Vagina (tissue), 2 donors: ENCODE measurements around the gene H19. TPM values are rescaled to one million over a fixed set of nuclear protein-coding genes. Genes with fewer than 3 reads are reported as not detected.

ENCODE experiments used
- DNase-seq, 2 donors: peaks; one replicate each; pipeline ENCODE4 v3.0.0-alpha.2; 2017; ENCODE audit errors: extremely low spot score in 2 of 2
- H3K27ac ChIP-seq: fragments of 200-600 bp; sonication (generic); one replicate; pipeline ENCODE4 v1.5.1; 2019
- H3K27me3 ChIP-seq: fragments of 200-600 bp; sonication (generic); one replicate; pipeline ENCODE4 v1.5.1; 2019
- H3K36me3 ChIP-seq, 2 donors: fragments of 200-600 bp; sonication (generic); one replicate each; pipeline ENCODE4 v1.5.1; 2017 to 2019
- H3K4me1 ChIP-seq: fragments of 200-600 bp; sonication (generic); one replicate; pipeline ENCODE4 v1.5.1; 2019
- H3K4me3 ChIP-seq, 2 donors: fragments of 200-600 bp; sonication (generic); 1 replicate in 1 of 2; 2 replicates in 1 of 2; pipeline ENCODE4 v1.5.1; 2016 to 2019
- H3K9me3 ChIP-seq: fragments of 200-600 bp; sonication (generic); one replicate; pipeline ENCODE4 v1.5.1; 2019
- POLR2A ChIP-seq, 2 donors: fragments of 450-650 bp; IDR thresholded peaks; one replicate each; pipeline ENCODE4 v1.6.1; 2017; ENCODE audit warnings: antibody characterized with exemption in 2 of 2, mild to moderate bottlenecking in 2 of 2, moderate library complexity in 2 of 2
- POLR2AphosphoS5 ChIP-seq, 2 donors: sonication (generic); formaldehyde crosslinking; IDR thresholded peaks; one replicate each; pipeline ENCODE4 v1.9.0; 2017; ENCODE audit warnings: antibody characterized with exemption in 2 of 2, mild to moderate bottlenecking in 2 of 2, low read depth in 1 of 2; ENCODE audit not compliant: insufficient read depth in 1 of 2
- intact Hi-C: fragments of 100-400 bp; cut with DNase I; formaldehyde crosslinking; loops from one replicate; pipeline ENCODE4 v1.15.1; 2023
- total RNA-seq: library from RNA; depleted of rRNA; stranded (reverse); fragments of >200 nt; gene quantifications from one replicate; pipeline ENCODE4 v1.2.3, GENCODE V29; 2016
- TF ChIP-seq, protein P1 (sequence below), 3 experiments: fragments of 450-650 bp in 2 of 3; fragments of 200-600 bp in 1 of 3; sonication (generic) in 1 of 3; IDR thresholded peaks; one replicate each; pipeline ENCODE4 v1.5.1; 2017 to 2019; ENCODE audit warnings: antibody characterized with exemption in 3 of 3, mild to moderate bottlenecking in 2 of 3, moderate library complexity in 2 of 3

The H19 gene
- total RNA-seq, 1 donor from 2014 or later, result 252 TPM

DNA sequence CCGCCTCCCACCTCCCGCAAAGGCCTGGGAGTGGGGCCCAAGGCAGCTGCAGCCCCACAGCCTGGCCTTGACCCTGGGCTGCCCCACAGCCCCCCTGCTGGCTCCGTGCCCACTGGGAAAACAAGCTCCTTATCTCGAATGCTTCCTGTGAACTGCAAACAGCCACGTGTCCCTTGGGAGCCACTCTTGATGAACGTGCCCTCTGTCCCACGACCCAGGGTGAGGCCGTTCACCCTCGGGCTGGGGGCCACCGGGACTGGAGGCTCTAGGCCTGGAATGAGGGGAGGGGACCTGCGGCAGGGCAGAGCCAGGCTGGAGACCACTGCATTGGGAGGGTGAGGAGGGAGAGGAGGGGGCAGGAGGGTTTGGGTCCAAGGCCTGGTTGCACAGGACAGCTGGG lies 9.5 kb downstream of the H19 start:
- DNase-seq, result no peak
- no peak overlapping the region for H3K27ac ChIP-seq

DNA sequence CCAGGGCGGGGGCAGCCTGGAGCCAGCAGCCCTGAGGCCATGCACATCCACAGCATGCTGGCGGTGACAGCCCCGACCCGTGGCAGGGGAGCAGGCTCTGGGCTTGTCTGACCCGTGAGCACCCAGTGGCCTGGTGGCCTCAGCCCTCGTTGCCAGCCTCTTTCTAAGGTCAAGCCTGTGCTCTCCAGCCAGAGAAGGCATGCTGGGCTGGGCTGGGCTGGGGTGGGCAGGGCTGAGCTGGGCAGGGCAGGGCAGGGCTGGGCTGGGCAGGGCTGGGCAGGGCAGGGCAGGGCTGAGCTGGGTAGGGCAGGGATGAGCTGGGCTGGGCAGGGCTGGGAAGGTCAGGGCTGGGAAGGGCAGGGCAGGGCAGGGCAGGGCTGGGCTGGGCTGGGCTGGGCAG lies 10.6 kb downstream of the H19 start:
- no peak for DNase-seq
- Histone ChIP-seq H3K4me1 (no peaks in the 10 kb centered on the region), H3K36me3 (no peaks in the 10 kb centered on the region), H3K27me3 (no peaks in the 10 kb centered on the region), H3K9me3 (no peaks in the 10 kb centered on the region), H3K4me3 (no peak overlapping the region), H3K27ac (no peak overlapping the region)
- TF ChIP-seq POLR2A (IDR thresholded peaks at IDR 0.05), result no peak
- TF ChIP-seq, protein P1, sequence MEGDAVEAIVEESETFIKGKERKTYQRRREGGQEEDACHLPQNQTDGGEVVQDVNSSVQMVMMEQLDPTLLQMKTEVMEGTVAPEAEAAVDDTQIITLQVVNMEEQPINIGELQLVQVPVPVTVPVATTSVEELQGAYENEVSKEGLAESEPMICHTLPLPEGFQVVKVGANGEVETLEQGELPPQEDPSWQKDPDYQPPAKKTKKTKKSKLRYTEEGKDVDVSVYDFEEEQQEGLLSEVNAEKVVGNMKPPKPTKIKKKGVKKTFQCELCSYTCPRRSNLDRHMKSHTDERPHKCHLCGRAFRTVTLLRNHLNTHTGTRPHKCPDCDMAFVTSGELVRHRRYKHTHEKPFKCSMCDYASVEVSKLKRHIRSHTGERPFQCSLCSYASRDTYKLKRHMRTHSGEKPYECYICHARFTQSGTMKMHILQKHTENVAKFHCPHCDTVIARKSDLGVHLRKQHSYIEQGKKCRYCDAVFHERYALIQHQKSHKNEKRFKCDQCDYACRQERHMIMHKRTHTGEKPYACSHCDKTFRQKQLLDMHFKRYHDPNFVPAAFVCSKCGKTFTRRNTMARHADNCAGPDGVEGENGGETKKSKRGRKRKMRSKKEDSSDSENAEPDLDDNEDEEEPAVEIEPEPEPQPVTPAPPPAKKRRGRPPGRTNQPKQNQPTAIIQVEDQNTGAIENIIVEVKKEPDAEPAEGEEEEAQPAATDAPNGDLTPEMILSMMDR (IDR thresholded peaks at IDR 0.05), result no peak
- TF ChIP-seq POLR2AphosphoS5 (IDR thresholded peaks at IDR 0.05; ENCODE audit: insufficient read depth in 1 of 2, low read depth in 1 of 2), result no peak
- intact Hi-C loops, result no loop called here

More for the DNA sequence above, 9.5 kb downstream of the H19 start:
- no peak for TF ChIP-seq POLR2A (IDR thresholded peaks at IDR 0.05)
- TF ChIP-seq, protein P1 (IDR thresholded peaks at IDR 0.05), result no peak
- TF ChIP-seq POLR2AphosphoS5 (IDR thresholded peaks at IDR 0.05; ENCODE audit: insufficient read depth in 1 of 2, low read depth in 1 of 2), result no peak
- no peaks in the 10 kb centered on the region for H3K36me3 ChIP-seq
- no peaks in the 10 kb centered on the region for H3K9me3 ChIP-seq
- no peaks in the 10 kb centered on the region for H3K4me1 ChIP-seq
- no peak overlapping the region for H3K4me3 ChIP-seq
- intact Hi-C loops, result no loop called here
- H3K27me3 ChIP-seq, result no peaks in the 10 kb centered on the region

DNA sequence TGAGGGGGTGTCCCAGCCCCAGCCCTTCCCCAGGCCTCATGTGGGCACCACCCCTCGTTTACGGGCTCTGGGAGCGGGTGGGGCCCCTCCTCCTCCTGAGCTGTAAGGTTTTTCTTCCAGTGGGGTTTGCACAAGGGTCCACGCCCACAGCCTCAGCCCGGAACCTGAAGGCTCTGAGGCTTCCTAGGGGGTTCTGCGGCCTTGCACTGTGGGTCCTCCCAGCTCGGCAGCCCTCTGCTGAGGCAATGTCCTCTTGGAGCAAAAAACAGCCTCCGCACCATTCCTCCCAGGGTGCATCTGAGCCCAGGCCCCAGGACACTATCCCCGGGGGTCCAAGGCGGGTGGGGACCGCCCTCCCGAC lies 14.1 kb downstream of the H19 start:
- H3K4me1 ChIP-seq, result no peaks in the 10 kb centered on the region
- TF ChIP-seq, protein P1 (IDR thresholded peaks at IDR 0.05), result no peak
- TF ChIP-seq POLR2AphosphoS5 (IDR thresholded peaks at IDR 0.05; ENCODE audit: insufficient read depth in 1 of 2, low read depth in 1 of 2) (no peak), POLR2A (IDR thresholded peaks at IDR 0.05) (no peak)
- H3K27ac ChIP-seq, result no peak overlapping the region
- H3K4me3 ChIP-seq, result no peak overlapping the region
- intact Hi-C loops, result no loop called here
- no peaks in the 10 kb centered on the region for H3K27me3 ChIP-seq
- DNase-seq, result no peak
- no peaks in the 10 kb centered on the region for H3K36me3 ChIP-seq
- no peaks in the 10 kb centered on the region for H3K9me3 ChIP-seq

DNA sequence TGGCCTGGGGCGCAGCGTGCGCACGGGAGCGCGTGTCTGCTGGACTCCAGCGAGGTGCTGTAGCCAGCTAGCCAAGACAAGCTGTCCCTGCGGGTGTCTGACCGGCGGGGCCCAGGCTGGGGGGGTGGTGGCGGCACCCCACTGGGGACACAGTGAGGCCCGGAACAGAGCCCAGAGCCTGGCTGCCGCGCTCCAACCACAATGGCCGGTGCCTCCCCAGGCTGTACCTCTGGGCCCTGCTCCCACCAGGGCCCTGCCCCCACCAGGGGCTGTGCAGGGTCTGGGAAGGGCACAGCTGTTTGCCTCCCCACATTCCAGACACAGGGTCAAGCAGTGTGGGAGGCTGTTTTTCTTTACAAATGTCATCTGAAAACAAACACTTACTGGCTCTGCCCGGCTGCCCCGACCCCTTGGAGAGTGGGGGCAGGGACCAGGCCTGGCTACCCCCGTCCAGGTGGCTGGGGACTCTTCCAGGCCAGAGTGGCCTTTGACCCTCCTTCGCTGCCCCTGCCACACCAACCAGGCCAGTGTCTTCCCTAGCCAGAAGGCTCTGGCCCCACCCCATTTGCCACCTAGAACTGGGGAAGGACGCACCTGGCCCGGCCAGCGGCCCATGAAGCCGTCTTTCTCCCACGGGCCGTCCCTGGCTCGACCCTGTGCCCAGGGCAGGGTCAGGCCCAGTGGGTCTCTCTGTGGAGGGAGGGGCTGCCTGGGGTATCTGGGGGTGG lies 14.6 kb downstream of the H19 start:
- intact Hi-C loops, result no loop called here
- H3K27me3 ChIP-seq, result no peaks in the 10 kb centered on the region
- no peaks in the 10 kb centered on the region for H3K36me3 ChIP-seq
- H3K9me3 ChIP-seq, result no peaks in the 10 kb centered on the region
- H3K27ac ChIP-seq, result no peak overlapping the region
- H3K4me3 ChIP-seq, result no peak overlapping the region
- H3K4me1 ChIP-seq, result no peaks in the 10 kb centered on the region
- no peak for DNase-seq
- no peak for TF ChIP-seq POLR2AphosphoS5 (IDR thresholded peaks at IDR 0.05; ENCODE audit: insufficient read depth in 1 of 2, low read depth in 1 of 2)
- TF ChIP-seq, protein P1 (IDR thresholded peaks at IDR 0.05), result no peak
- TF ChIP-seq POLR2A (IDR thresholded peaks at IDR 0.05), result no peak

DNA sequence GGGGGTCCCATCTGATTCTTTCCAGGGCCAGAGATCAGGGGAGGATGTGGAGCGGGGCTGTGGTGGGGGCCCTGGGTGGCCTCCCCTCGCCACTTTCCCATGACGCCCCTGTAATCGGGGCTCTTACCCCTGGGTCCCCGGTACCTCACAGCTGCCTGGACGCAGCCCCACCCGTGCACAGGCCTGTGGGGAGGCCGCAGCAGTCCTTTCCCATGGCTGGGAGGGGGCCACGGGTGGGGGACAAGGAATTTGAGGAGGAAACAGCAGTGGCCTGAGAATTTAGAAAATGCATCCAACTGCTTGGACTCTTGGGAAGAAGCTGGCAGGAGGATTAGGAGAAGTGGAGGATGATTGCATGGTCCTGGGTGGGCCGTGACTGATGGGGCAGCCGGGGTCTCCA lies 18.0 kb downstream of the H19 start:
- no peaks in the 10 kb centered on the region for H3K27me3 ChIP-seq
- H3K27ac ChIP-seq, result no peak overlapping the region
- intact Hi-C loops, result no loop called here
- no peaks in the 10 kb centered on the region for H3K4me1 ChIP-seq
- DNase-seq, result no peak
- no peak for TF ChIP-seq POLR2A (IDR thresholded peaks at IDR 0.05)
- TF ChIP-seq, protein P1 (IDR thresholded peaks at IDR 0.05), result no peak
- no peak for TF ChIP-seq POLR2AphosphoS5 (IDR thresholded peaks at IDR 0.05; ENCODE audit: insufficient read depth in 1 of 2, low read depth in 1 of 2)
- H3K36me3 ChIP-seq, result no peaks in the 10 kb centered on the region
- H3K4me3 ChIP-seq, result no peak overlapping the region
- no peaks in the 10 kb centered on the region for H3K9me3 ChIP-seq
